GM12878 (cell line): Measurements from ENCODE around the gene CCDC27.

Experiments
- CHD2 ChIP-seq: IDR thresholded peaks from 2 replicates; pipeline ENCODE4 v1.6.1; 2011; ENCODE audit warnings: low read depth, low read length, improper control_type of control experiment, borderline replicate concordance
- MYC ChIP-seq: IDR thresholded peaks from 2 replicates; pipeline ENCODE4 v1.6.1; 2011; ENCODE audit warnings: mild to moderate bottlenecking, low read length, moderate library complexity, inconsistent platforms; ENCODE audit not compliant: insufficient read depth, insufficient replicate concordance, insufficient read length, severe bottlenecking
- SIN3A ChIP-seq: IDR thresholded peaks from 2 replicates; pipeline ENCODE4 v1.6.1; 2012; ENCODE audit warnings: low read depth, low read length, improper control_type of control experiment

DNA sequence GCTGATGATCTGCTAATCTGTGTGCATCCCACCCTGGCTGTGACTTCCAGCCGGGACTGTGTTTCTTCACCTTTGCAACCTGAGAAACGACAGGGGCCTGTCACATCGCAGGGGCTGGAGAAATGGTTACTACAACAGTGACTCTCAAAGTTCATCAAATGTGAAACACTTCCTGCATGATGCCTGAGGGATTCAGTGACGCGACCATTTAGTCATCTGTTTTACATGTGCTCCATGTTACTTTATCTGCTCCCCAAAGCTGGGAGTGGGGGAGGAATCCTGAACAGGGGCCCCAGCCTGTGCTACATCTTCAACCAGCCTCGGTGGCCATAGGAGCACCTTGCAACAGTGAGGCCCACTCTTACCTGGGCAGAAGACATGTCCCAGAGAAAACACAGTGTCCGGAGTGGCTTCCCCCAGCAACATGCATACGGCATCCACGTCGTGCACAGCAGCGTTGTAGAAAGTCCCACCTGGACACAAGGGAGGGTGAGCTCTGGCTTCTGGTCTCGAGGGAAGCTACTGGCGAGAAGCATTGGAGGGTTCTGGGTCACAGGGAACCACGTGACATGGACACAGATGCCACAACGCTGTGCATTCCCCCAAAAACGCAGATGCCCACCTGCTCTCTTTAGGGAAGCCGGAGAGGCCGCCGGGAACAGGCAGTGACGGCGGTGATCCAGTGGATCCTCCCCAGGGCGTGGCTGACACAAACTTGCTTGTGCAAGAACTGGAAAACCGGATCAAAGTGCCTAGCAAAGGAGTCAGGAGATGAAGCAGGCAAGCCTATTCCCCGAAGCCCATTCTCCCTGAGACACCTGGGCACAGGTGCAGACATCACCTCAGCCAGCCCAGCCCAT, 9.6 kb upstream of the CCDC27 start:
- TF ChIP-seq MYC: no peak
- TF ChIP-seq SIN3A: no peak
- TF ChIP-seq CHD2: no peak
